ENCODE results near the gene RCAN3.
A peak's percentile ranks its signal among the peaks of the same experiment; 100 is the strongest.
"Not testable (repeated sequence)": the region's sequence is repeated elsewhere in the genome, so short reads cannot be mapped to it uniquely, and the experiment has no call there.

The RCAN3 gene

DNA sequence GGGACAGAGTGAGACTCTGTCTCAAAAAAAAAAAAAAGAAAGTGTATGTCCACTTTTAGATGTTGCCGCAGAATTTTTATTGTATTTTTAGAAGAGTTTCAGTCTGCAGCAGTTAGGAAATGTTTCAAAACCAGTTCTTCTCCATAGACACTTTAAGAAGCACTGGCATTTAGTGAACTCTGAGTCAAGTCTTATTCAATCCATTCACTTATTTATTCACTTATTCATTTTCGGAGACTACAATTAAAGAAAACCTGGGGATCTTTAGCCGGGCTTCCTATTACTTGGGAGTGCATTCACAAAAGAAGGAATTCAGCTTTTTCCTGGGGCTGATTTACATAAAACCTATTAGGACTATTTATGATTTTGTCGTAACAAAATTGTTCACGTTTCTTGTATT lies 12.3 kb downstream of the RCAN3 start:
- peak; percentile 32 for DNase-seq

DNA sequence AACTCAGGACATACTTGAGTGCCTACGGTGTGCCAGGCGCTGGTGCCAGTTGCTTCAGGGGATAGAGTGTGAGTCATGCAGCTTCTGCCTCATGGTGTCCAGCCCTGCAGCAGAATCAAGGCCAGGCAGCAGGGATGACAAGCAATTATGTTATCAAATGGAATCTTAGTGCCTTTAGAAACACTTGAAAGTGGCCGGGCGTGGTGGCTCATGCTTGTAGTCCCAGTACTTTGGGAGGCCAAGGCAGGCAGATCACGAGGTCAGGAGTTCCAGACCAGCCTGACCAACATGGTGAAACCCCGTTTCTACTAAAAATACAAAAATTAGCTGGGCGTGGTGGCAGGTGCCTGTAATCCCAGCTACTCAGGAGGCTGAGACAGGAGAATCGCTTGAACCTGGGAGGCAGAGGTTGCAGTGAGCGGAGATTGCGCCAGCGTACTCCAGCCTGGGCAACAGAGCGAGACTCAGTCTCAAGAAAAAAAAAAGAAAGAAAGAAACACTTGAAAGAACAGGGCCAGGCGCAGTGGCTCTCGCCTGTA lies 13.1 kb downstream of the RCAN3 start:
- not testable (repeated sequence) for DNase-seq

DNA sequence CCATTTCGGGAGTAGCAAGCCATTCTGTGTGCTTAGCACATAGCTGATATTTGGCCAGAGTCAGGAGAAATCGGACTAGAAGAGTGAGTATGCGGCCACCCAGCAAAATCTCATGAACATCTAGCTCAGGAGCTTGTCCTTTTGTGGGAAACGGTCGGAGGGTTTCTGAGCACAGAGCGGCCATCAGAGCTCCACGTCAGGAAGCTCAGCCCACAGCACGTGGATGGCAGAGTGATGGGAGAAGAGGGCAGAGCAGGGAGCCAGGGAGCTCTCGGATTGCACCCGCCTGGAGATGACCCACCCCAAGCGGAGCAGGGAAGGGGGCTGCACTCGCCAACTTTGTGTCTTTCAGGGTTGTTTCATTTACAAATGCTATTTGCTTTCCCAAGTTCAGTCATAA lies 13.9 kb downstream of the RCAN3 start:
- no peak for DNase-seq

GRCh38 chr1:24517898-24518297 lies 15.3 kb downstream of the RCAN3 start:
- DNase-seq = no peak

GRCh38 chr1:24520282-24520681 lies 17.6 kb downstream of the RCAN3 start:
- not testable (repeated sequence) for DNase-seq

DNA sequence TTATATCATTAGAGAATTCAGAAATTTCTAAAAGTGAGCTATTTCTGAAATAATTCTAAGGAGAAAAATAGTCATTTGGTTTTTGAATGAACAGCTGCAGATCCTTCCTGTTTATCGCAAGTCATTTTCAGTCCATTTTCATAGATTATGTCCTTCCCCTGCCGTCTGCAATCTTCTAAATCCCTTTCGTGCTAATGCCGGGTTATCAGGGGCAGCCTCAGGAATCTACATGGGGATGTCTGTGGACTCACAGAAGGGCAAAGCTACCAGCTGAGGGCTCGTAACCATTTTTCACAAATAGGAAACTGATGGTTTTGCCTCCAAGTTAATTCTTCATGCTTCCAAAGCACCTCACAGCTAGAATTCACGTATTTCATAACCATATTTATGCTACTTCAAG lies 23.0 kb downstream of the RCAN3 start:
- DNase-seq = no peak

DNA sequence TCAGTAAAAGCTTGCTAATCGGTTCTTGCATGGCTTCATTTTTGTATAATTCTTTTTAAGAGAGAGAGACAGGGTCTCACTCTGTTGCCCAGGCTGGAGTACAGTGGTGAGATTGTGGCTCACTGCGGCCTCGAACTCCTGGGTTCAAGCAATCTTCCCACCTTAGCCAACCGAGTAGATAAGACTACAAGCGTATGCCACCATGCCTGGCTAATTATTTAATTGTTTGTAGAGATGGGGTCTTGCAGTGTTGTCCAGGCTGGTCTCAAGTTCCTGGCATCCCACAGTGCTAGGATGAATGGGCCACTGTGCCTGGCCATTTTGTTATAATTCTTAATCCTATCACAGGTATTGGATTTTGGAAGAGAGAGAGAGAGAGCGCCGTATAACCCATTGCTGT lies 23.4 kb downstream of the RCAN3 start:
- no peak for DNase-seq

GRCh38 chr1:24526940-24527542 lies 24.4 kb downstream of the RCAN3 start:
- peak; percentile 12 for DNase-seq

- no peak for DNase-seq
These were observed 26.1 kb downstream of the RCAN3 start for GRCh38 chr1:24528744-24529143.

DNA sequence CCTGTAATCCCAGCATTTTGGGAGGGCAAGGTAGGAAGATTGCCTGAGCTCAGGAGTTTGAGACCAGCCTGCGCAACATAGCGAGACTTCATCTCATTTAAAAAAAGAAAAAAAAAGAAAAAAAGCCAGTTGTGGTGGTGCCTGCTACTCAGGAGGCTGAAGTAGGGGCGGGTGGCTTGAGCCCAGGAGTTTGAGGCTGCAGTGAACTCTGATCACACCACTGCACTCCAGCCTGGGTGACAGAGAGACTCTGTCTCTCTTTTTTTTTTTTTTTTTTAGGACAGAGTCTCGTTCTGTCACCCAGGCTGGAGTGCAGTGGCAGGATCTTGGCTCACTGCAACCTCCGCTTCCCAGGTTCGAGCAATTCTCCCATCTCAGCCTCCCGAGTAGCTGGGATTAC lies 26.7 kb downstream of the RCAN3 start:
- not testable (repeated sequence) for DNase-seq

GRCh38 chr1:24535021-24535424 lies 32.4 kb downstream of the RCAN3 start:
- DNase-seq = peak; percentile 75

DNA sequence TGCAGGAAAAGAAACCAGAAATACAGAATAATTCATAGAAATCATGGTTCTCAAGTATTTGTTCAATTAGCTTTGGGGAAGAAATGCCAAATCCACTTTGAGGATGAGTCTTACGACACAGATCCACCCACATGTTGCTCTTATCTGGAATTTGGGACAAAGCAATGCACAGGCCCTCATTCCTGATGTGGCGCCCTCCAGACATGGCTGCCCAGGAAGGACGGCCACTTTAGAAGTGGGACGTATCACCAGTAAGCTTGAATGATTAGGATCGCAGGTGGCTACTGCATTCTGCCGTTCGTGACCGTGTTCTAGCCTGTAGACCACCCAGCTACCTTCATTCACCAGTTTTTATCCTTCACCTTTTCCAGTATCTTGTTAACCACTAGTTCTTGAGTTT lies 33.1 kb downstream of the RCAN3 start:
- no peak for DNase-seq

- no peak for DNase-seq
These were observed 33.8 kb downstream of the RCAN3 start for GRCh38 chr1:24536391-24536840.

DNA sequence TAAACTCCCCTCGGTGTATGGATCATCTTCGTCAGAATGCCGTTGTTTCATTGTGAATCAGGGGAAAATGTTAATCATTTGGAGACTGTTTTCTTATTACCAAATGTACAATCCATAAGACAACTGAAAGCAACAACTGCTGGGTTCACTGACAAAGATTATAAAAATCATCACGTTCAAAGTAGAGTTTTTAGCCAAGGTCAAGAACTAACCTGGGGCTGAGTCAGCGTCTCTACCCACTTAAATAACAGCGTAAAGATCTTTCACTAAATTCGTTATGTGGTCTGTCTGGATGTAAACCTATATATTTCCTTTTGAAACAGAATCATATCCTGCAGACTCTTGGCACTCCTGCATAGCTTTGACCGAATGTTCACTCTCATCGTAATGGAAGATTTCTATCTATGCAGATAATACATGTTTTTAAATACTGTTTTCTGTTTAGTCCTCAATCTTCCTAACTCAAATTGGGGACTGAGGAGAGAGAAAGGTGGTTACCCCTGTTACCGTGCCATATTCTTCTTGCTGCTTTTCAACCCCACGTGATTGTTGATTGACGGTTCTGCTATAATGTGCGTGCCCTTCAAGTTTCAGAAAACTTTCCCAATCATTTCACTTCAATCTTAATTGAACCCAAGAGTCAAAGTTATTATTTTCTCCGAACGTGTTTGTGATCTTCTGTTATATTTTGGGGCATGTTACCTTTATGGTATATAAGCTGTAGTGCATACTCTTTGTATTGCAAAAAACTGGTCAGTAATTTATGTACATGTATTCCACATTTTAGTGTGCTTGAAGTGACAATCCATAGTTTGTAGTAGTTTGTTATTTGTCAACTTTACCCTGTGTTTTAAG lies 37.6 kb downstream of the RCAN3 start:
- DNase-seq = no peak

DNA sequence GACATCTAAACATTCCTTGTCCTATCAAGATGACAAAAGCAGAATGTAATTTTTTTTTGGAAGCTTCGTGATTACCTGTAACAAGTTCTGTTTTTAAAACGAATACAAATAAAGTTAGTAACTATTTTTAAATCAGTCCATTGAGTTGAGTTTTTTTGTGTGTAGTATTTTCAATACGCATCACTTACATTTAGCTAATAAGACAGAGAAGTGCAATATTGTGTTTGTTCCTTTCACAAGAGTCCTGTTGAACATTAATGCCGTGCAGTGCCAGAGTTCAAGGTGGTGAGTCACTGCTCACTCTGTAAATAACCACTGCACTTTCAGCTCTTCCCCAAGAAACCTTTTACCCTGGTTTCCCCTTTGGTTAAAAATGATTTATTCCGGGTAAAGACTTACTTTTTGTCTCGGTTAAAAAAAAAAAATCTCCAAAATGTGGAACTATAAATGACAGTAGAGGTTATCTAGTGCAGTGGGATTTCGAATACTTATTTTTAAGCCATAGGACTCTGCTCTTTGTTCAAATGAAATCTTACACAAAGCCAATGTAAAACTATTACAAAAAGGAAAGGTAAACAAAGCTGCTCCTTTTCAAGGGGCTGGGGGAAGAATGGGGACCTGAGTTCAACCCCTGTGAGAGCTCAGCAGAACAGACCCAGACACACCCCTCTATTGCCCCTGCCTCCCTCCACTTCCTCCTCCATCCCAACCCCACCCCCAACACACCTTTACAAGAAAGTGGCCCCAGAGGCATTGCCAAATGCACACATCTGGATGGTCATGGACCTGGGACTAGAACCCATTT lies 38.5 kb downstream of the RCAN3 start:
- DNase-seq = peak; percentile 77

DNA sequence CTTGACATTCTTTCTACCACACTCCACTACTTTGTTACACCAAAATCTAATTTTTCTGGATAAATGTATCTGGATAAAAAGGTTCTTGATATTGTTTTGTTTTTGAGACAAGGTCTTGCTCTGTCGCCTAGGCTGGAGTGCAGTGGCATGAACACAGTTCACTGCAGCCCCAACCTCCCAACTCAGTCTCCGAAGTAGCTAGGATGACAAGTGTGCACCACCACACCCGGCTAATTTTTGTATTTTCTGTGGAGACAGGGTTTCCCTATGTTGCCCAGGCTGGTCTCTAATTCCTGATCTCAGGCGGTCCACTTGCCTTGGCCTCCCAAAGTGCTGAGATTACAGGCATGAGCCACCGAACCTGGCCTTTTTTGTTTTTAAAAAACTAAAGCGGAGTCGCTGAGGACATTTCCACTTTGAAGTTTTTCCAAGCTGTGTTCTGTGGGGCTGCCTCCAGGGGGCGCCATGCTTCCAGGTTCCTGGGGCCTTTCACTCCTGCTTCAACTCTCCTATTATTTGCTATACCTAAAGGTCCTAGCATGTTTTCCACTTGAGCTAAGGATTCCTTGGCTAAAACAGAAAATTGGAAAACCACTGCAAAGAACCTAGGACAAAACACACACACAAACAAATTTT lies 39.2 kb downstream of the RCAN3 start:
- no peak for DNase-seq

DNA sequence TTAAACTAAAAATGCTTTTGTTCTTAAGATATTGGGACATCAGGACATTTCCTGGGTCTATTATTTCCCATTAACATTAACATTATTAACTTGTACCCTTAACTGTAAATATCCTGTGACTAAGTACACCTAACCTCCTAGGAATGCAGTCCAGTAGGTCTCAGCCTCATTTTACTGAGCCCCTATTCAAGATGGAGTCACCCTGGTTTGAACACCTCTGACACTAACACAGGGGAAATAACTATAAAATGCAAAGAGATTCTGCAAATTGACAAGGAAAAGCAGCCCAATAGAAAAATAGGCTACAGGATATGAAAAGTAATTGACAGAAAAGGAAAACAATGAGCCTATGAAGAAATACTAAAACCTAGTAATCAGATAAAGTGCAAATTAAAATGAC lies 41.6 kb downstream of the RCAN3 start:
- no peak for DNase-seq

DNA sequence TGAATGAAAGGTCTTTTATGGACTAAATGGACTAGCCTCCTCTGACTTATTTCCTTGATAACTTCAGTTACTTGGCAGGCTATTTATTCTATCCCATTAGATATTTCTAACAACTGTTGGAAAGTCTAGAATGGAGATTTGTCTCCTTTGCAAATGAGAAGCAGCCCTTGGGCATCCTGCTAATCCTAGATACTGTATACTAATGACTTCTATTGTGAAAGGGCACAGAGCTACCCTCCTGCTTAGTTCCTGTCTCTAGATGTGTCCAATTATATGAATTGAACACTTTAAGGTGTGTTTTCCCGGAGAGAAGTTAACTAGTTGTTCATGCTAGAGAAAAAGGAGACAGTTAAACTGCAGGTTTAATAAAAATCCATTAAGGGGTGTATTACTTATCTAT lies 43.0 kb downstream of the RCAN3 start:
- no peak for DNase-seq

- DNase-seq = no peak
These were observed 44.6 kb downstream of the RCAN3 start for GRCh38 chr1:24547195-24547594.

- DNase-seq = no peak
These were observed 45.4 kb downstream of the RCAN3 start for GRCh38 chr1:24548070-24548469.

GRCh38 chr1:24549210-24549609 lies 46.6 kb downstream of the RCAN3 start:
- not testable (repeated sequence) for DNase-seq

GRCh38 chr1:24551290-24551959 lies 48.8 kb downstream of the RCAN3 start:
- no peak for DNase-seq
